ENCODE data around the gene TP53BP1.

GRCh38 chr15:43513550-43513949 is 20.6 kb upstream of the TP53BP1 start:
- TF ChIP-seq, protein P1, sequence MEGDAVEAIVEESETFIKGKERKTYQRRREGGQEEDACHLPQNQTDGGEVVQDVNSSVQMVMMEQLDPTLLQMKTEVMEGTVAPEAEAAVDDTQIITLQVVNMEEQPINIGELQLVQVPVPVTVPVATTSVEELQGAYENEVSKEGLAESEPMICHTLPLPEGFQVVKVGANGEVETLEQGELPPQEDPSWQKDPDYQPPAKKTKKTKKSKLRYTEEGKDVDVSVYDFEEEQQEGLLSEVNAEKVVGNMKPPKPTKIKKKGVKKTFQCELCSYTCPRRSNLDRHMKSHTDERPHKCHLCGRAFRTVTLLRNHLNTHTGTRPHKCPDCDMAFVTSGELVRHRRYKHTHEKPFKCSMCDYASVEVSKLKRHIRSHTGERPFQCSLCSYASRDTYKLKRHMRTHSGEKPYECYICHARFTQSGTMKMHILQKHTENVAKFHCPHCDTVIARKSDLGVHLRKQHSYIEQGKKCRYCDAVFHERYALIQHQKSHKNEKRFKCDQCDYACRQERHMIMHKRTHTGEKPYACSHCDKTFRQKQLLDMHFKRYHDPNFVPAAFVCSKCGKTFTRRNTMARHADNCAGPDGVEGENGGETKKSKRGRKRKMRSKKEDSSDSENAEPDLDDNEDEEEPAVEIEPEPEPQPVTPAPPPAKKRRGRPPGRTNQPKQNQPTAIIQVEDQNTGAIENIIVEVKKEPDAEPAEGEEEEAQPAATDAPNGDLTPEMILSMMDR (IDR thresholded peaks at IDR 0.05), result no peak
- no peak for TF ChIP-seq POLR2A (IDR thresholded peaks at IDR 0.05)
